HG03045 (cell line): Measurements from ENCODE around the gene IFNE.
A peak's percentile ranks its signal among the peaks of the same experiment; 100 is the strongest.
"Not testable (repeated sequence)": the region's sequence is repeated elsewhere in the genome, so short reads cannot be mapped to it uniquely, and the experiment has no call there.

Experiments
- ATAC-seq: cut with Tn5 transposase; IDR thresholded peaks from one replicate; pipeline ENCODE4 v1.9.1; 2021; ENCODE audit warnings: mild to moderate bottlenecking, moderate library complexity; ENCODE audit not compliant: unreplicated experiment

Gene IFNE

GRCh38 chr9:21499912-21500311 lies 17.8 kb upstream of the IFNE start:
- no peak for ATAC-seq

- ATAC-seq: no peak
Observed at GRCh38 chr9:21491756-21492155, 9.6 kb upstream of the IFNE start.

- ATAC-seq: no peak
Observed at GRCh38 chr9:21481470-21482056, 550 bp downstream of the IFNE start.

DNA sequence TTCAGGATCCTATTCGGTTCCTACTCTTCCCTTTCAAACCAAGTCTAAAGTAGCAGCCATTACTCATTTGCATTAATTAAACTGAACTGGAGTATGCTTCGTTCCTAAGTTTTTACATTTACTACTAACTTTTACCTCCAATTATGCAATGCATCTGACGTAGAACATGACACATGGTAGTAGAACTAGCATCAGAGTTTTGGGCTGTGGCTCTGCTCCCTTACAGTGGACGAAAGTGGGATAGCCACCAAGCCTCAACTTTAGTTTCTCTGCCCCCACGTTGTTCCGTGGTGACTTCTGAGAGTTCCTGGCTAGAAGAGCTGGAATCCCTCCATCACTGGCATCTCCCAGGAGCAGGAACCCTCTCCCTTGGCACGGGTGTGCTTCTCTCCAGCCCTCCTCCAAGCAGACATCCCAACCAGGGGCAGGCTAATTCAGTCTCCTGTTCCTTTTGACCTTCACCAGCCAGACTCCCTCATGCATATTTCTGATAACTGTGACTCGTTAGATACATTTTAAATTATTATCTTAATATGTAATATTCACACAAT lies 2.9 kb downstream of the IFNE start:
- ATAC-seq: no peak

DNA sequence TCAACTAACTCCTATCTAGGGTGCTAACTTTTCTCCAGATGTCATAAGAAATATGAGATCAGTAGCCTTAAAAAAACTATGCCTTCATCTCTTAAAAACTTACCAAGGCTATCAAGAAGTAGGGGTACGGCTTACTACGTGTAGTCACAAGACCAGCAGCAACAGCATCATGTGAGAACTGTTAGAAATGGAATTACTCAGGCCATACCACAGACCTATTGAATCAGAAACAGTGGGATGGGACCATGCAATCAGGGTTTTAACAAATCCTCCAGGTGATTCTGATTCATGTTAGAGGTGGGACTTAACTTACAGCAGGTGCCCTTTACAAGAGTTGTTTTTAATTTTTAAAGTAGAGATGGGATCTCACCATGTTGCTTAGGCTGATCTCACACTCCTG lies 4.6 kb downstream of the IFNE start:
- no peak for ATAC-seq

DNA sequence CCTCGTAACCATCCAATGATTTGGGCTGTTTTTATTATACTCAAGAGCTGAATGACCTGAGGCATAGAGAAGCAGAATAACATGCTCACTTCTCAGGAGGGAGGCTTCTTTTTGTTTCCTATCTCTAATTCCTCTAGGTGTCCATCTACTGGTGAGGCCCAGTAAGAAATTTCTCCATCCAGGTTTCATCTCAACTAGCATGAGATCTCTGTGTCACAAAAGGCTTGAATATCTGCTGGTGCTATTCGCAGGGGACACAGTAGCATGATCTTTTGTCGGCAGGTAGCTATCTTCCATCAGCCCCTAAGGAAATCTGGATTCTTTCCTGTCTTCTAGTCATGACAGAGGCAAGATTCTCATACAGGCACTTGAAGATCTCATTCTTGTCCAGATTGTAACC lies 8.9 kb downstream of the IFNE start:
- no peak for ATAC-seq

DNA sequence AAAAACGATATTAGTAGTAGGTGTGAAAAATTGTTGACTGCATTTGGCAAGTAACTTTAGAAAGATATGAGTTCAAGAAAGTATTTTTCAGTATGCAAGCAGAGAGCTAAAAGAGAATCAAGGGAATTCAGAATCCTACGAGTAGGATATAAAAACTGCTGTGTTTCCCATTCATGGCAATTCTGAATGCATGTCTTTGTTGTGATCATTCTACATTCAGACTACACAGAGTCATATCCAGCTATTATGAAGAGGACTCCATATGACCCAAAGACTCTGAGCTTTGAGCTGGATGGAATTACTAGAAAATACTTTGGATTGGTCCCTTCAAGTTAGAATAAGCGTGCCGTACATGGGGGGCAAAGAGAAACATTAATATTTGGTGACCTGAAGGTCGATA lies 12.0 kb downstream of the IFNE start:
- ATAC-seq: no peak

DNA sequence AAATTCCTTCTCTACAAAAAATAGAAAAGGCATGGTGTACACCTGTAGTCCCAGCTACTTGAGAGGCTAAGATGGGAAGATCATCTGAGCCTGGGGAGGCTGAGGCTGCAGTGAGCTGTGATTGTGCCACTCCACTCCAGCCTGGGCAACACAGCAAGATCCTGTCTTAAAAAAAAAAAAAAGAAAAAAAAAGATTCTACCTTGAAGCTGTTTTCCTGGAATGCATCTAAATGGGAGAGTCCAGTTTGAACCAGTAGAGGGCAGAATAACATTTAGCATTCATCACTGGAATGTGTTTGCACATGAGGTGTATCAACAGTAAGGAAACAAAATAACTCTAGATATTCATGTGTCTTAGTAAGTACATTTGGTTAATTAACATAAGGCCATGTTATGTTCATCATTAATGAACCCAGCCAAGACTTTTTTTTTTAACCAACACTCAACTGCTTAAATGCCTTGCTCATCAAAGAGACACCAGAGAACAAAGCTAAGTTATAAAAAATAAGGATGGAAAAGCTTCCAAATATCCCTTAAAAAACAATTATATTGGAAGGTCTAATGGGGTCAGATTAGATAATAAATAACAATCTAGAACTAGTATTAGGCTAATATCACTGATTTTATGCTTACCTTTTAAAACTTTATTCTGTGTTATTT lies 16.1 kb downstream of the IFNE start:
- peak; percentile 55 for ATAC-seq

DNA sequence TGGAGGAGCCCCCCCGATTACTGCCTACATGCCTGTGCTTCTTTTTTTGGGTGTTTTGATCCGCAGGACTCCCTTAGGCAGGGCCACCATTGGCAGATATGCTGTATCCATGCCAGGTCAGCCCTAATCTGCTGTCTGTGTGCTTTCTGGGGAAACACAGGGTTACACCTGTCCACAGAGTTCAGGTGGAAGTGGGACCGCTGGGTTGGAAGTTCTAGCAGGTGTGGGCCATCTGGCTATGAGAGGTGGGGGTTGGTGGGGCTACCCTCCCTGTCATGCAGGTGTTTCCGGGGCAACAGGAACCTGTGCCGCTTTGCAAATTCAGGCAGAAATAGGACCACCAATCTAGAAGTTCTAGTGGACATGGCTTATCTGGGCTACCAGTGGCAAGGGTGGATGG lies 17.0 kb downstream of the IFNE start:
- no peak for ATAC-seq

GRCh38 chr9:21461377-21461776 lies 20.7 kb downstream of the IFNE start:
- no peak for ATAC-seq

GRCh38 chr9:21455320-21455719 lies 26.8 kb downstream of the IFNE start:
- ATAC-seq: peak; percentile 67

DNA sequence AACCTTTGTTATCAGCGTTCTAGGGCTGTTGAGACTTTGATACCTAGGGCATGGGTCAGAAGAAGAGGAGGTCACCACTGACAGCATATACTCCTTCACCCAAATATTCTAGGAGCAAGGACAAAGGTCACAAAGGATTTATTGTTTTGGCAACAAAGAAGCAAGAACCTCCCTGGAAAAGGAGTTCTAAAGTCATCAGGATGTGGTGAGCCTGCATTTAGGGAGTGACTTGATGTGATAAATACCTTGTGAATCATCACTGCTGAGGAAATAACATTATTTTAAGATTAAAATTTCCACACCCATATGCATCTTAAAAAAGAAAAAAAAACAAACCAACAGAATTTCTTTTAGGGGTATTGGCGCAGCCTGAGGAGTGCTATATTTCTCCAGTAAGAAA lies 28.0 kb downstream of the IFNE start:
- ATAC-seq: no peak

DNA sequence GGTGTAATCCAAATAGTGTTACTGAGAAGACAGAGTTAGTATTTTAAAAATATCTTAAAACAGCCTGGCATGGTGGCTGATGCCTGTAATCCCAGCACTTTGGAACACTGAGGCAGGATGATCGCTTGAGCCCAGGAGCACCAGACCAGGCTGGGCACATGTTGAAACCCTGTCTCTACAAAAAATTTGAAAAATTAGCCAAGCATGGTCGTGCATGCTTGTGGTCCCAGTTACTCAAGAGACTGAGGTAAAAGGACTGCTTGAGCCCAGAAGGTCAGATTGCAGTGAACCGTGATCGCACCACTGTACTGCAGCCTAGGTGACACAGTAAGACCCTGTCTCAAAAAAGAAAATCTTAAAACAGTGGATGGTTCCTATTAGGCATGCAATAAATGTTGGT lies 29.4 kb downstream of the IFNE start:
- no peak for ATAC-seq

DNA sequence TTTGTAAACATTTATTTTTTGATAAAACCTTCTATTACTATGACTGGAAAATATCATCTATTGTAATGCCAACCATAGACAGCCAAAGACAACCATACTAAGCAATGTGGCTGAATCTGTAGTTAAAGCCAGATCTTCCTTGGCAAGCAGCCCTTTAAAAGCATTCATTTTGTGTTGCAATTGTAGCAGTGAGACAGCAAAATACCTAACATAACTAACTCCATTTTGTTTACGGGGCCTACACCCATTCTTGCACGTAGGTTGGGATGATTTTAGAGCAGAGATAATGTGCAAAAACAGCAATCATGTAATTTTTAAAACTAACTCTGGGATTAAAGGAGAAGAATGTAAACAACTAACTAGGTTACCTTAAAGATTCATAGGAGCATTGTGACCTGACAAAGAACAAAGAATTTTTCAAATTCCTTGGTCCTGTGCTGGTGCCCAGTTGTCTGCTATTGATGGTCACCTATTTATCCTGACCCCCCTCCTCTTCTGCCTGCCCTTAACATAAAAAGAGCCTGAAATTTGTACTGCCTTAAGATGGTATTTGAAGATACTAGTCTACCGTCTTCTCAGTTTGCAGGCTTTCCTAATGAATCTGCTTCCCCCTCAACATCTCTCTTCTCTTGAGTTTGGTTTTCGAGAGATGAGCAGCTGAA lies 31.2 kb downstream of the IFNE start:
- no peak for ATAC-seq

DNA sequence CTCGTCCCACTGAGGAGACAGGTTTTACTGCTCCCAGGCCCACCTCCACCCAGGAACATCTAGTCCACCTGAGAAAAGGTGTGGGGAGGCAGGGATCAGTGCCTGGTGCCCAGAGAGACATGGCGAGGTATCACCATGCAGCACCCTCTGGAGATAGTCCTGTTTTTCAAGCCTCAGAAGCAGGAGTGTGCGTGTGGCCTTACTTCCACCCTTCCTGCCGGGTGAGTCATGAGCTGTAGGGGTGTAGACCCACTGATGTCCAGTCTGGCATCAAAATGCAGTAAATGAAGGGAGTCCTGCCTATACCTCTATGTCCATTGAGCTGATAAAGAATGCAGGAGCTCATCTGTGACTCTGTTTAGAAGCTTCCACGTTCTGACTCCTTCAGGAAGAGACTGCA lies 32.8 kb downstream of the IFNE start:
- ATAC-seq: not testable (repeated sequence)

DNA sequence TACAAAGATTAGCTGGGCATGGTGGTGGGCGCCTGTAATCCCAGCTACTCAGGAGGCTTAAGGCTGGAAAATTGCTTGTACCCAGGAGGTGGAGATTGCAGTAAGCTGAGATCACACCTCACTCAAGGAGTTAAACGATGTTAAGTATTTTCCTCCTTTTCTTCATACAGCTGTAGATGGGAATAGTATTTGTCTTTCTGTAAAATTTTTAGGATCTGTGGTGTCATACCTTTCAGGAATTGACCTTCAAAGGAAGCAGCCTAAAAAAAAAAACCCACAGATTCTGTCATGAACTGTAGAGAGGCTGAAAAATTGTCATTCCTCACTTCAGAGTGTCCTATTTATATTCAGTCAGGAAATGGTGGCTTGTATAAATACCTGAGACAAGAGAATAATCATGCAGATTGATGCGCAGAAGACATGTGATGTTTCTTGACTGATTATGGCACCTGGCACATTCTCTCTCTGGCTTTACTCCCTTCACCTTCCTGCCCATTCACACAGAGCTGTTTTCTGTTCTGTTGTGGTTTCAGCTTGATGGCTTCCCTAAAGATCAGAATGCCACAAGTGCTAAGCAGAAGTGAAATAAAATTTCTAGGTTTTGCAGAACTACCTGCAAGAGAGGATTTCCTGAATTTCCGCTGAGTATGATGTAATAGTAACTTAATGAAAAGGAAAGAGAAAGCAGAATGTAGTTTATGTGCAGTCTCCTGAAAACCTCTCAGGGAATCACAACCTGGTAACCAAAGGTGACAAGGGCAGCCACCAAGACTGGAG lies 38.1 kb downstream of the IFNE start:
- peak; percentile 61 for ATAC-seq

DNA sequence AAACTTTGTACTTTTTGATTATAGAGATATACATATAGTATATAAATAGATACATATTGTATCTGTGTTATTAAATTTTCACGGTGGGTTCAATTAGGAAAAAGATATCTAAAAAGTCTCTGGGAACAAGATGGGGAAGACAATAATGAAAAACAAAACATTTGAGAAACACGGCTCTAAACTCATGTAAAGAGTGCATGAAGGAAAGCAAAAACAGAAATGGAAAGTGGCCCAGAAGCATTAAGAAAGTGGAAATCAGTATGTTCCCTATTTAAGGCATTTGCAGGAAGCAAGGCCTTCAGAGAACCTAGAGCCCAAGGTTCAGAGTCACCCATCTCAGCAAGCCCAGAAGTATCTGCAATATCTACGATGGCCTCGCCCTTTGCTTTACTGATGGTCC lies 42.0 kb downstream of the IFNE start, which contains the start of gene IFNA1:
Gene IFNA1, plus strand, starts transcription at position 301 of the 400 bp plus-strand sequence. Its CDS starts 69 bp downstream, at position 370.
- no peak for ATAC-seq

DNA sequence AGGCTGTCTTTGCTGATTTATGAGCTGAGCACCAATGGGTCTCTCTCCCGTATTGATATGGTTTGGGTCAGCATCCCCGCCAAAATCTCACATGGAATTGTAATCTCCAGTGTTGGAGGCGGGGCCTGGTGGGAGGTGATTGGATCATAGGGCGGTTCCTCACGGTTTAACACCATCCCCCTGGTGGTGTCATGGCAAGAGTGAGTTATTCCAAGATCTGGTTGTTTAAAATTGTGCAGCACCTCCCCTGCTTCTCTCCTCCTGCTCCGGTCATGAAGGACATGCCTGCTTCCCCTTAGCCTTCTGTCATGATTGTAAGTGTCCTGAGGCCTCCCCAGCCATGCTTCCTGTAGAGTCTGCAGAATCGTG lies 47.1 kb downstream of the IFNE start:
- ATAC-seq: not testable (repeated sequence)

DNA sequence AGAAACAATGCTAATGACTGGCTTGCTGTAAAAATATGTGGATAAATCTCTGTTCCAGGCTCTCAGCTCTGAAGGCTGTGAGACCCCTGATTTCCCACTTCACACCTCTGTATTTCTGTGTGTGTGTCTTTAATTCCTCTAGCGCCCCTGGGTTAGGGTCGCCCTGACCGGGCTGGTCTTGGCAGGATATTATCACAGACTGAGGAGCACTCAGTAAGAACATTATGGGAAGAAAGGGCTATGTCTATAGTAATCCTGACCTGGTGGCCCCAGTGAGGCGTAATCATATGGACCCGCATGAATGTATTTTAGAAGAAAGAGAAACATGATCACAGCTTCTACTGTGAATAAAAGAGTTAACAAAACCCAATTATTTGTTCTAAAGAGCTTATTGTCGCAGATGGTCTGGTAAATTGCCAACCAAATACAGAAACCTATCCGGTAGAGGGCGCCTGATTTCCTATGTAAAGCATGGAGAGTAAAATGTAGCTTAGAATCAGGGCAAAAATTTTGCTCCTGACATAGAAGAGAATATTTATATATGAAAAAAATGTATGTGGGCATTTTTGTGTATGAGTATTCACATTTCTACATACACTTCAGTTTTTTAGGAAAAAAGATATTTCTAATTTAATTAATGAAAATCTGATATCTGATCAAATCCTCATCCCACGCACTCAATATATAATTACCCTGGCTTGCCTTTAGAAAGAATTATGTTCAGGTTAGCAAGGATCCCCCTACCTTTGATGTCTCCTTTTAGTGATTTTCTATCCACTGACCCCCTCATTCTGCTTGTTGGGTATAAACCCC lies 47.7 kb downstream of the IFNE start:
- no peak for ATAC-seq

- ATAC-seq: no peak
Observed at GRCh38 chr9:21432672-21433425, 49.3 kb downstream of the IFNE start.
